PC-9 (cell line): Measurements from ENCODE around the gene FLOT1.

Source experiments
- CTCF ChIP-seq: fragments of 200-600 bp; sonication (generic); conservative IDR thresholded peaks from 2 replicates; pipeline ENCODE4 v1.6.1; 2017; ENCODE audit warnings: mixed run types, antibody characterized with exemption, mild to moderate bottlenecking, moderate library complexity
- EZH2 ChIP-seq: fragments of 200-600 bp; sonication (generic); IDR thresholded peaks from 2 replicates; pipeline ENCODE4 v1.8.0; 2017; ENCODE audit warnings: antibody characterized with exemption, low read depth

GRCh38 chr6:30748851-30749540 is 6.5 kb upstream of the FLOT1 start:
- TF ChIP-seq CTCF (no peak), EZH2 (no peak)
